A549 (cell line): Measurements from ENCODE around the gene TECPR2. TPM values are rescaled to one million over a fixed set of nuclear protein-coding genes. Genes with fewer than 3 reads are reported as not detected.

Source experiments
- ATAC-seq, 2 experiments: fragments of 200-7000 bp in 1 of 2; fragments of >200 bp in 1 of 2; cut with Nextera tagmentation in 1 of 2; cut with Tn5 transposase in 1 of 2; 3 replicates each; pipeline versions ENCODE4 v1.8.0 to v1.9.1; 2018 to 2020; ENCODE audit warnings: mild to moderate bottlenecking in 1 of 2, moderate library complexity in 1 of 2
- CTCF ChIA-PET: fragments of 300-600 bp; sonication (Branson Sonifier 250); formaldehyde crosslinking; extraction: SDS; loops from one replicate; lab custom pipeline; 2021; ENCODE audit warnings: antibody characterized with exemption, inconsistent platforms; lab: Yijun Ruan, JAX
- POLR2A ChIA-PET: fragments of 350-600 bp; formaldehyde crosslinking; extraction: SDS; loops from one replicate; lab custom pipeline; 2021; ENCODE audit warnings: antibody characterized with exemption, inconsistent platforms; lab: Yijun Ruan, JAX
- DNase-seq, 2 experiments: peaks; one replicate each; pipeline versions ENCODE4 v3.0.0 to v3.0.0-alpha.2; 2011 to 2016; ENCODE audit warnings: low read depth in 1 of 2, low spot score in 1 of 2
- FAIRE-seq: peaks from 2 replicates; lab custom pipeline; 2011; peaks lifted over from hg19 to GRCh38; lab: Jason Lieb, UNC
- H3K27ac ChIP-seq, 2 experiments: fragments of >200 bp; sonication (Bioruptor Twin); formaldehyde crosslinking; 3 replicates each; pipeline ENCODE4 v1.5.1; 2016 to 2017
- H3K4me1 ChIP-seq: fragments of >200 bp; sonication (Bioruptor Twin); formaldehyde crosslinking; 3 replicates; pipeline ENCODE4 v1.6.1; 2016
- H3K4me2 ChIP-seq: fragments of >200 bp; sonication (Bioruptor Twin); formaldehyde crosslinking; 3 replicates; pipeline ENCODE4 v1.6.1; 2016
- H3K4me3 ChIP-seq: fragments of >200 bp; sonication (Bioruptor Twin); formaldehyde crosslinking; 3 replicates; pipeline ENCODE4 v1.5.1; 2016
- H3K9me3 ChIP-seq: fragments of >200 bp; sonication (Bioruptor Twin); formaldehyde crosslinking; 3 replicates; pipeline ENCODE4 v1.6.1; 2016
- BCL3 ChIP-seq: fragments of >200 bp; sonication (Bioruptor Twin); formaldehyde crosslinking; IDR thresholded peaks from 3 replicates; pipeline ENCODE4 v1.6.1; 2016
- BHLHE40 ChIP-seq: IDR thresholded peaks from 2 replicates; pipeline ENCODE4 v1.6.1; 2012; ENCODE audit warnings: low read depth, low read length, inconsistent platforms
- CEBPB ChIP-seq, 2 experiments: fragments of >200 bp in 1 of 2; sonication (Bioruptor Twin) in 1 of 2; formaldehyde crosslinking in 1 of 2; IDR thresholded peaks; 2 replicates each; pipeline ENCODE4 v1.6.1; 2012 to 2016
- FOSL2 ChIP-seq, 2 experiments: fragments of 450-650 bp in 1 of 2; fragments of >200 bp in 1 of 2; sonication (Bioruptor Twin) in 1 of 2; formaldehyde crosslinking; IDR thresholded peaks; 2 replicates each; pipeline versions ENCODE4 v1.5.0 to v1.6.1; 2016 to 2020; ENCODE audit warnings: mild to moderate bottlenecking in 1 of 2, moderate library complexity in 1 of 2
- HMGXB4 ChIP-seq: fragments of 250-450 bp; sonication (Bioruptor Pico); IDR thresholded peaks from 2 replicates; pipeline ENCODE4 v1.5.0; 2021; ENCODE audit warnings: mild to moderate bottlenecking, moderate library complexity, borderline replicate concordance
- JUN ChIP-seq, 2 experiments: fragments of >200 bp; sonication (Bioruptor Twin); formaldehyde crosslinking; IDR thresholded peaks; 2 replicates in 1 of 2; 3 replicates in 1 of 2; pipeline ENCODE4 v1.6.1; 2016 to 2017
- JUNB ChIP-seq: fragments of >200 bp; sonication (Bioruptor Twin); formaldehyde crosslinking; IDR thresholded peaks from 2 replicates; pipeline ENCODE4 v1.6.1; 2016
- NPAS2 ChIP-seq: fragments of 250-450 bp; sonication (Bioruptor Pico); IDR thresholded peaks from 2 replicates; pipeline ENCODE4 v1.8.0; 2022; ENCODE audit warnings: mild to moderate bottlenecking, moderate library complexity, borderline replicate concordance
- POLR2A ChIP-seq: IDR thresholded peaks from 2 replicates; pipeline ENCODE4 v1.6.1; 2012; ENCODE audit warnings: mild to moderate bottlenecking, low read length
- RCOR1 ChIP-seq: fragments of 150-350 bp; IDR thresholded peaks from 2 replicates; pipeline ENCODE4 v1.6.1; 2014; ENCODE audit warnings: antibody characterized with exemption, low read length, low read depth
- TP53 ChIP-seq: fragments of 250-450 bp; sonication (Bioruptor Pico); IDR thresholded peaks from 2 replicates; pipeline ENCODE4 v1.5.0; 2021; ENCODE audit warnings: mild to moderate bottlenecking, moderate library complexity
- ZC3H11A ChIP-seq: fragments of 450-650 bp; IDR thresholded peaks from 2 replicates; pipeline ENCODE4 v1.6.1; 2014; ENCODE audit warnings: antibody characterized with exemption, mild to moderate bottlenecking
- WGBS: methylation state at CpG from one replicate; pipeline ENCODE4 v1.1.6; 2017; ENCODE audit errors: missing lambda C conversion rate; 5-methylcytosine and 5-hydroxymethylcytosine counted together
- polyA plus RNA-seq, 4 experiments: library from polyadenylated mRNA; depleted of rRNA in 3 of 4; stranded (reverse); fragments of >200 nt; fragmentation: RNase III in 1 of 4; extraction: RNeasy Plus Mini Kit Qiagen cat#74134 plus additional on column Dnase treatment in 1 of 4; gene quantifications; 2 replicates in 3 of 4; 3 replicates in 1 of 4; pipeline ENCODE4 v1.2.3, GENCODE V29; 2011 to 2017
- TF ChIP-seq, protein P1 (sequence below): fragments of >200 bp; sonication (Bioruptor Twin); formaldehyde crosslinking; IDR thresholded peaks from 3 replicates; pipeline ENCODE4 v1.5.1; 2016
- TF ChIP-seq, protein P2 (sequence below): fragments of 250-450 bp; sonication (Bioruptor Pico); IDR thresholded peaks from 2 replicates; pipeline ENCODE4 v1.5.0; 2020; ENCODE audit warnings: low read depth, mild to moderate bottlenecking, moderate library complexity

TECPR2 gene
- polyA plus RNA-seq, 2 of the 4 experiments (the other 2 are of a cell fraction), result 5.9 to 7.6 TPM

GRCh38 chr14:102525929-102526497, 163.3 kb downstream of the TECPR2 start:
- FAIRE-seq, result no peak
- 48% methylated on average over 12 of the region's 12 CpGs for WGBS
- POLR2A ChIA-PET, result interaction anchor here (1.1 to 2.7 kb wide), 4 partner anchors 16 to 65 kb away, joined by 3 to 23 read pairs (median 5); partner anchors contain the start of gene ANKRD9
- DNase-seq, result no peak
- no peak for ATAC-seq
- TF ChIP-seq FOSL2 (IDR thresholded peaks at IDR 0.05), result no peak
- TF ChIP-seq FOSL2 (CRISPR knock-in tag; IDR thresholded peaks at IDR 0.05), result peak; percentile 24; the same call in 1 of the 2 replicates
- no peak for TF ChIP-seq ZC3H11A
- no peak for TF ChIP-seq JUNB
- no peak for TF ChIP-seq JUN (IDR thresholded peaks at IDR 0.05)
- TF ChIP-seq HMGXB4 (CRISPR knock-in tag), result no peak
- no peak for TF ChIP-seq CEBPB (IDR thresholded peaks at IDR 0.05)
- TF ChIP-seq TP53 (CRISPR knock-in tag), result no peak
- TF ChIP-seq BHLHE40, result no peak
- TF ChIP-seq, all 56 proteins: peak for 1
- CTCF ChIA-PET, result interaction anchor here (0.6 to 3.4 kb wide), 5 partner anchors 35 to 136 kb away, joined by 3 to 39 read pairs (median 7); no protein-coding TSS in a partner anchor
- Histone ChIP-seq H3K4me3 (peak overlapping the region; percentile 51), H3K27ac (peak overlapping the region; percentile 85 to 88), H3K4me1 (peaks cover 36% of the 10 kb centered on the region), H3K4me2 (peak overlapping the region; percentile 83), H3K9me3 (no peaks in the 10 kb centered on the region)

GRCh38 chr14:102528431-102529170, 165.9 kb downstream of the TECPR2 start:
- no peak for TF ChIP-seq BCL3
- TF ChIP-seq NPAS2 (CRISPR knock-in tag), result no peak
- TF ChIP-seq, protein P1, sequence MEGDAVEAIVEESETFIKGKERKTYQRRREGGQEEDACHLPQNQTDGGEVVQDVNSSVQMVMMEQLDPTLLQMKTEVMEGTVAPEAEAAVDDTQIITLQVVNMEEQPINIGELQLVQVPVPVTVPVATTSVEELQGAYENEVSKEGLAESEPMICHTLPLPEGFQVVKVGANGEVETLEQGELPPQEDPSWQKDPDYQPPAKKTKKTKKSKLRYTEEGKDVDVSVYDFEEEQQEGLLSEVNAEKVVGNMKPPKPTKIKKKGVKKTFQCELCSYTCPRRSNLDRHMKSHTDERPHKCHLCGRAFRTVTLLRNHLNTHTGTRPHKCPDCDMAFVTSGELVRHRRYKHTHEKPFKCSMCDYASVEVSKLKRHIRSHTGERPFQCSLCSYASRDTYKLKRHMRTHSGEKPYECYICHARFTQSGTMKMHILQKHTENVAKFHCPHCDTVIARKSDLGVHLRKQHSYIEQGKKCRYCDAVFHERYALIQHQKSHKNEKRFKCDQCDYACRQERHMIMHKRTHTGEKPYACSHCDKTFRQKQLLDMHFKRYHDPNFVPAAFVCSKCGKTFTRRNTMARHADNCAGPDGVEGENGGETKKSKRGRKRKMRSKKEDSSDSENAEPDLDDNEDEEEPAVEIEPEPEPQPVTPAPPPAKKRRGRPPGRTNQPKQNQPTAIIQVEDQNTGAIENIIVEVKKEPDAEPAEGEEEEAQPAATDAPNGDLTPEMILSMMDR, result no peak
- TF ChIP-seq RCOR1, result no peak
- TF ChIP-seq POLR2A, result no peak
- TF ChIP-seq, protein P2, sequence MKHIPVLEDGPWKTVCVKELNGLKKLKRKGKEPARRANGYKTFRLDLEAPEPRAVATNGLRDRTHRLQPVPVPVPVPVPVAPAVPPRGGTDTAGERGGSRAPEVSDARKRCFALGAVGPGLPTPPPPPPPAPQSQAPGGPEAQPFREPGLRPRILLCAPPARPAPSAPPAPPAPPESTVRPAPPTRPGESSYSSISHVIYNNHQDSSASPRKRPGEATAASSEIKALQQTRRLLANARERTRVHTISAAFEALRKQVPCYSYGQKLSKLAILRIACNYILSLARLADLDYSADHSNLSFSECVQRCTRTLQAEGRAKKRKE, result no peak

More at GRCh38 chr14:102528431-102529170, 165.9 kb downstream of the TECPR2 start:
- POLR2A ChIA-PET, result interaction anchor here (0.6 to 1.8 kb wide), 2 partner anchors 10 to 63 kb away, joined by 3 to 6 read pairs; no protein-coding TSS in a partner anchor
- Histone ChIP-seq H3K9me3 (no peaks in the 10 kb centered on the region), H3K4me2 (peak overlapping the region; percentile 57; the same call in 2 of the 3 replicates), H3K4me1 (peaks cover 47% of the 10 kb centered on the region), H3K27ac (peak overlapping the region; percentile 85 to 88), H3K4me3 (no peak overlapping the region)
- WGBS, result 77% methylated on average over 11 of the region's 11 CpGs
- FAIRE-seq (no peak), ATAC-seq (no peak), DNase-seq (no peak)
- CTCF ChIA-PET, result interaction anchor here (0.6 to 2.6 kb wide), 5 partner anchors 10 to 681 kb away, joined by 3 to 9 read pairs (median 5); no protein-coding TSS in a partner anchor
